Ishikawa (cell line): ENCODE data around the gene KNTC1.

Experiments
- CEBPB ChIP-seq: IDR thresholded peaks from 2 replicates; pipeline ENCODE4 v1.6.1; 2012
- CREB1 ChIP-seq: IDR thresholded peaks from 2 replicates; pipeline ENCODE4 v1.6.1; 2012; ENCODE audit warnings: low read depth
- EGR1 ChIP-seq: IDR thresholded peaks from 2 replicates; pipeline ENCODE4 v1.6.1; 2012
- EP300 ChIP-seq: IDR thresholded peaks from 2 replicates; pipeline ENCODE4 v1.6.1; 2012; ENCODE audit warnings: borderline replicate concordance
- TF ChIP-seq, protein P1 (sequence below): IDR thresholded peaks from 2 replicates; pipeline ENCODE4 v1.6.1; 2012; ENCODE audit warnings: low read depth, mild to moderate bottlenecking

- no peak for TF ChIP-seq CREB1
- TF ChIP-seq EGR1, result no peak
- TF ChIP-seq EP300, result no peak
- TF ChIP-seq CEBPB, result no peak
- TF ChIP-seq, protein P1, sequence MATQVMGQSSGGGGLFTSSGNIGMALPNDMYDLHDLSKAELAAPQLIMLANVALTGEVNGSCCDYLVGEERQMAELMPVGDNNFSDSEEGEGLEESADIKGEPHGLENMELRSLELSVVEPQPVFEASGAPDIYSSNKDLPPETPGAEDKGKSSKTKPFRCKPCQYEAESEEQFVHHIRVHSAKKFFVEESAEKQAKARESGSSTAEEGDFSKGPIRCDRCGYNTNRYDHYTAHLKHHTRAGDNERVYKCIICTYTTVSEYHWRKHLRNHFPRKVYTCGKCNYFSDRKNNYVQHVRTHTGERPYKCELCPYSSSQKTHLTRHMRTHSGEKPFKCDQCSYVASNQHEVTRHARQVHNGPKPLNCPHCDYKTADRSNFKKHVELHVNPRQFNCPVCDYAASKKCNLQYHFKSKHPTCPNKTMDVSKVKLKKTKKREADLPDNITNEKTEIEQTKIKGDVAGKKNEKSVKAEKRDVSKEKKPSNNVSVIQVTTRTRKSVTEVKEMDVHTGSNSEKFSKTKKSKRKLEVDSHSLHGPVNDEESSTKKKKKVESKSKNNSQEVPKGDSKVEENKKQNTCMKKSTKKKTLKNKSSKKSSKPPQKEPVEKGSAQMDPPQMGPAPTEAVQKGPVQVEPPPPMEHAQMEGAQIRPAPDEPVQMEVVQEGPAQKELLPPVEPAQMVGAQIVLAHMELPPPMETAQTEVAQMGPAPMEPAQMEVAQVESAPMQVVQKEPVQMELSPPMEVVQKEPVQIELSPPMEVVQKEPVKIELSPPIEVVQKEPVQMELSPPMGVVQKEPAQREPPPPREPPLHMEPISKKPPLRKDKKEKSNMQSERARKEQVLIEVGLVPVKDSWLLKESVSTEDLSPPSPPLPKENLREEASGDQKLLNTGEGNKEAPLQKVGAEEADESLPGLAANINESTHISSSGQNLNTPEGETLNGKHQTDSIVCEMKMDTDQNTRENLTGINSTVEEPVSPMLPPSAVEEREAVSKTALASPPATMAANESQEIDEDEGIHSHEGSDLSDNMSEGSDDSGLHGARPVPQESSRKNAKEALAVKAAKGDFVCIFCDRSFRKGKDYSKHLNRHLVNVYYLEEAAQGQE, result no peak
These were observed 87.8 kb downstream of the KNTC1 start for GRCh38 chr12:122614839-122615238.
